Measurements from ENCODE around the gene NKD1.

The NKD1 gene

GRCh38 chr16:50634947-50635346, 86.8 kb downstream of the NKD1 start:
- no peaks in the 10 kb centered on the region for H3K27me3 ChIP-seq (ENCODE audit: low read depth, low read length)
- no peak overlapping the region for H3K4me3 ChIP-seq (ENCODE audit: low read length)
- no peak overlapping the region for H3K9ac ChIP-seq (ENCODE audit: low read length)
- no peaks in the 10 kb centered on the region for H3K79me2 ChIP-seq (ENCODE audit: low read length)
- H3K4me1 ChIP-seq (ENCODE audit: low read length): no peaks in the 10 kb centered on the region
- no peaks in the 10 kb centered on the region for H3K36me3 ChIP-seq (replicated peaks; ENCODE audit: low read depth, low read length)
- H3K4me2 ChIP-seq (ENCODE audit: low read length): no peak overlapping the region
- no peaks in the 10 kb centered on the region for H4K20me1 ChIP-seq (ENCODE audit: insufficient read depth, low read length)
- H3K27ac ChIP-seq (ENCODE audit: low read length): no peak overlapping the region
- no peaks in the 10 kb centered on the region for H3K9me3 ChIP-seq (ENCODE audit: insufficient read depth, low read length)
- no peak overlapping the region for H2AFZ ChIP-seq (ENCODE audit: low read depth, low read length)
- TF ChIP-seq CTCF (IDR thresholded peaks at IDR 0.05; ENCODE audit: low read depth, low read length) (no peak; the same call in 1 of the 2 replicates), EZH2phosphoT487 (IDR thresholded peaks at IDR 0.05; ENCODE audit: low read depth) (no peak)

- H3K79me2 ChIP-seq (ENCODE audit: low read length): no peaks in the 10 kb centered on the region
- no peaks in the 10 kb centered on the region for H4K20me1 ChIP-seq (ENCODE audit: insufficient read depth, low read length)
- no peaks in the 10 kb centered on the region for H3K9me3 ChIP-seq (ENCODE audit: insufficient read depth, low read length)
- no peaks in the 10 kb centered on the region for H3K36me3 ChIP-seq (replicated peaks; ENCODE audit: low read depth, low read length)
- H2AFZ ChIP-seq (ENCODE audit: low read depth, low read length): no peak overlapping the region
- H3K27me3 ChIP-seq (ENCODE audit: low read depth, low read length): no peaks in the 10 kb centered on the region
- TF ChIP-seq EZH2phosphoT487 (IDR thresholded peaks at IDR 0.05; ENCODE audit: low read depth) (no peak), CTCF (IDR thresholded peaks at IDR 0.05; ENCODE audit: low read depth, low read length) (no peak)
- no peak overlapping the region for H3K9ac ChIP-seq (ENCODE audit: low read length)
- no peak overlapping the region for H3K4me2 ChIP-seq (ENCODE audit: low read length)
- no peak overlapping the region for H3K27ac ChIP-seq (ENCODE audit: low read length)
- H3K4me3 ChIP-seq (ENCODE audit: low read length): no peak overlapping the region
- H3K4me1 ChIP-seq (ENCODE audit: low read length): no peaks in the 10 kb centered on the region
These were observed 87.6 kb downstream of the NKD1 start for GRCh38 chr16:50635505-50636392.

- Histone ChIP-seq H3K9ac (ENCODE audit: low read length) (no peak overlapping the region), H3K27ac (ENCODE audit: low read length) (no peak overlapping the region), H3K36me3 (replicated peaks; ENCODE audit: low read depth, low read length) (no peaks in the 10 kb centered on the region), H3K4me1 (ENCODE audit: low read length) (no peaks in the 10 kb centered on the region), H4K20me1 (ENCODE audit: insufficient read depth, low read length) (no peaks in the 10 kb centered on the region), H3K79me2 (ENCODE audit: low read length) (no peaks in the 10 kb centered on the region), H3K4me3 (ENCODE audit: low read length) (no peak overlapping the region), H3K4me2 (ENCODE audit: low read length) (no peak overlapping the region), H3K9me3 (ENCODE audit: insufficient read depth, low read length) (no peaks in the 10 kb centered on the region), H3K27me3 (ENCODE audit: low read depth, low read length) (no peaks in the 10 kb centered on the region), H2AFZ (ENCODE audit: low read depth, low read length) (no peak overlapping the region)
- TF ChIP-seq CTCF (IDR thresholded peaks at IDR 0.05; ENCODE audit: low read depth, low read length) (no peak), EZH2phosphoT487 (IDR thresholded peaks at IDR 0.05; ENCODE audit: low read depth) (no peak)
These were observed 88.7 kb downstream of the NKD1 start for GRCh38 chr16:50636753-50637374.
